ENCODE measurements around the gene ALDOC. TPM values are rescaled to one million over a fixed set of nuclear protein-coding genes. Genes with fewer than 3 reads are reported as not detected.
A peak's percentile ranks its signal among the peaks of the same experiment; 100 is the strongest.

ALDOC gene
- total RNA-seq, 1 donor from 2014 or later = 25.9 TPM

- no peak for DNase-seq (ENCODE audit: low read depth)
Measured at GRCh38 chr17:28533091-28533807, 43.4 kb downstream of the ALDOC start.

GRCh38 chr17:28532050-28532960, 44.4 kb downstream of the ALDOC start:
- DNase-seq (ENCODE audit: low read depth) = peak; percentile 47

- DNase-seq (ENCODE audit: low read depth) = no peak
Measured at GRCh38 chr17:28530926-28531325, 45.8 kb downstream of the ALDOC start.

GRCh38 chr17:28530250-28530649, 46.4 kb downstream of the ALDOC start:
- DNase-seq (ENCODE audit: low read depth) = no peak

- DNase-seq (ENCODE audit: low read depth) = no peak
Measured at GRCh38 chr17:28529013-28529400, 47.7 kb downstream of the ALDOC start.

- no peak for DNase-seq (ENCODE audit: low read depth)
Measured at GRCh38 chr17:28528327-28529012, 48.2 kb downstream of the ALDOC start.

- DNase-seq (ENCODE audit: low read depth) = no peak
Measured at GRCh38 chr17:28527859-28528258, 48.8 kb downstream of the ALDOC start.

GRCh38 chr17:28527181-28527681, 49.5 kb downstream of the ALDOC start:
- DNase-seq (ENCODE audit: low read depth) = no peak

- peak; percentile 72 for DNase-seq (ENCODE audit: low read depth)
Measured at GRCh38 chr17:28526381-28526780, 50.3 kb downstream of the ALDOC start.

- DNase-seq (ENCODE audit: low read depth) = no peak
Measured at GRCh38 chr17:28524476-28525424, 51.9 kb downstream of the ALDOC start.

GRCh38 chr17:28523876-28524275, 52.8 kb downstream of the ALDOC start:
- no peak for DNase-seq (ENCODE audit: low read depth)

GRCh38 chr17:28523186-28523585, 53.5 kb downstream of the ALDOC start:
- no peak for DNase-seq (ENCODE audit: low read depth)

Other genes starting within 250 kb of the ALDOC start
- 26.2 and 31.7 TPM in 2 replicates for gene IFT20, start 241.4 kb downstream of the ALDOC start, total RNA-seq
- gene TNFAIP1, start 241.1 kb downstream of the ALDOC start, total RNA-seq = 69.0 and 91.3 TPM in 2 replicates
- gene POLDIP2, start 219.4 kb downstream of the ALDOC start, total RNA-seq = 118 and 127 TPM in 2 replicates
- not detected in 2 replicates for gene SEBOX, start 211.7 kb downstream of the ALDOC start, total RNA-seq
- 0.21 and 0.26 TPM in 2 replicates for gene VTN, start 206.6 kb downstream of the ALDOC start, total RNA-seq
- 8.6 and 13.9 TPM in 2 replicates for gene SARM1, start 205.2 kb downstream of the ALDOC start, total RNA-seq
- 1.8 and 3.2 TPM in 2 replicates for gene SLC46A1, start 170.7 kb downstream of the ALDOC start, total RNA-seq
- not detected in 2 replicates for gene SLC13A2, start 103.3 kb downstream of the ALDOC start, total RNA-seq
- not detected in 2 replicates for gene FOXN1, start 70.5 kb downstream of the ALDOC start, total RNA-seq
- 74.8 and 222 TPM in 2 replicates for gene UNC119, start 24.3 kb downstream of the ALDOC start, total RNA-seq
- gene PIGS, start 5.4 kb downstream of the ALDOC start, total RNA-seq = 162 and 204 TPM in 2 replicates
- gene SPAG5, start 22.1 kb upstream of the ALDOC start, total RNA-seq = 2.2 and 4.3 TPM in 2 replicates
- gene RSKR, start 37.3 kb upstream of the ALDOC start, total RNA-seq = 12.2 and 14.6 TPM in 2 replicates
- 144 and 157 TPM in 2 replicates for gene BLTP2, start 68.3 kb upstream of the ALDOC start, total RNA-seq
- 36.3 and 39.7 TPM in 2 replicates for gene SDF2, start 85.0 kb upstream of the ALDOC start, total RNA-seq
- 37.5 and 38.3 TPM in 2 replicates for gene SUPT6H, start 85.3 kb upstream of the ALDOC start, total RNA-seq
- 1.0 and 1.6 TPM in 2 replicates for gene PROCA1, start 135.0 kb upstream of the ALDOC start, total RNA-seq
- 162 and 198 TPM in 2 replicates for gene RAB34, start 141.0 kb upstream of the ALDOC start, total RNA-seq
- 261 and 384 TPM in 2 replicates for gene RPL23A, start 143.1 kb upstream of the ALDOC start, total RNA-seq
- 11.1 and 22.3 TPM in 2 replicates for gene TLCD1, start 149.3 kb upstream of the ALDOC start, total RNA-seq
- 5.5 and 6.0 TPM in 2 replicates for gene NEK8, start 151.9 kb upstream of the ALDOC start, total RNA-seq
- gene TRAF4, start 167.1 kb upstream of the ALDOC start, total RNA-seq = 173 and 248 TPM in 2 replicates

Data from myocyte (in vitro differentiated cells).